PC-9 (cell line): ENCODE results near the gene ME3. TPM values are rescaled to one million over a fixed set of nuclear protein-coding genes. Genes with fewer than 3 reads are reported as not detected.

Source experiments
- BruUV-seq: library from RNA; stranded (reverse); fragments of 400-500 nt; replicated peaks from 2 replicates; lab custom pipeline; 2021; lab: Mats Ljungman, UMichigan
- CTCF ChIA-PET: fragments of 300-600 bp; sonication (Branson Sonifier 250); formaldehyde crosslinking; loops from one replicate; lab custom pipeline; 2022; ENCODE audit warnings: antibody characterized with exemption; lab: Charles Lee
- POLR2A ChIA-PET: fragments of 300-600 bp; sonication (Branson Sonifier 250); formaldehyde crosslinking; loops from one replicate; lab custom pipeline; 2022; ENCODE audit warnings: antibody characterized with exemption; ENCODE audit not compliant: unreplicated experiment; lab: Charles Lee
- DNase-seq, 2 experiments: peaks; one replicate each; pipeline versions ENCODE4 v3.0.0 to v3.0.0-alpha.2; 2015 to 2022; ENCODE audit warnings: mixed read lengths in 1 of 2
- H2AFZ ChIP-seq: fragments of 200-600 bp; sonication (generic); 2 replicates; pipeline ENCODE4 v1.8.1; 2017; ENCODE audit warnings: antibody characterized with exemption
- H3F3A ChIP-seq: fragments of 200-600 bp; sonication (generic); 2 replicates; pipeline ENCODE4 v1.8.1; 2017; ENCODE audit warnings: antibody characterized with exemption, mild to moderate bottlenecking, low read depth; ENCODE audit not compliant: insufficient read depth
- H3K27ac ChIP-seq: fragments of 200-600 bp; sonication (generic); 2 replicates; pipeline ENCODE4 v1.6.1; 2016; ENCODE audit warnings: mixed run types
- H3K27me3 ChIP-seq: fragments of 200-600 bp; sonication (generic); 2 replicates; pipeline ENCODE4 v1.6.1; 2016; ENCODE audit warnings: low read depth, mixed run types; ENCODE audit not compliant: insufficient read depth
- H3K36me3 ChIP-seq: fragments of 200-600 bp; sonication (generic); 2 replicates; pipeline ENCODE4 v1.6.1; 2016; ENCODE audit warnings: low read depth, mixed run types
- H3K4me1 ChIP-seq: fragments of 200-600 bp; sonication (generic); replicated peaks from 2 replicates; pipeline ENCODE4 v1.6.1; 2016; ENCODE audit warnings: mixed run types; ENCODE audit not compliant: insufficient read depth
- H3K4me2 ChIP-seq: fragments of 200-600 bp; sonication (generic); 2 replicates; pipeline ENCODE4 v1.6.1; 2017; ENCODE audit warnings: mixed run types
- H3K4me3 ChIP-seq: fragments of 200-600 bp; sonication (generic); 2 replicates; pipeline ENCODE4 v1.6.1; 2016; ENCODE audit warnings: mixed run types
- H3K79me2 ChIP-seq: fragments of 200-600 bp; sonication (generic); 2 replicates; pipeline ENCODE4 v1.6.1; 2017; ENCODE audit warnings: low read depth, mixed run types
- H3K9me2 ChIP-seq: fragments of 200-600 bp; sonication (generic); 2 replicates; pipeline ENCODE4 v1.8.1; 2017; ENCODE audit warnings: mild to moderate bottlenecking; ENCODE audit not compliant: insufficient read depth
- H3K9me3 ChIP-seq: fragments of 200-600 bp; sonication (generic); 2 replicates; pipeline ENCODE4 v1.8.1; 2016; ENCODE audit warnings: low read depth; ENCODE audit not compliant: insufficient read depth
- H4K20me1 ChIP-seq: fragments of 200-600 bp; sonication (generic); 2 replicates; pipeline ENCODE4 v1.8.1; 2017; ENCODE audit not compliant: insufficient read depth
- EZH2 ChIP-seq: fragments of 200-600 bp; sonication (generic); IDR thresholded peaks from 2 replicates; pipeline ENCODE4 v1.8.0; 2017; ENCODE audit warnings: antibody characterized with exemption, low read depth
- intact Hi-C: fragments of 100-400 bp; cut with micrococcal nuclease; formaldehyde crosslinking; loops from one replicate; pipeline ENCODE4 v1.10.0; 2022; ENCODE audit not compliant: unreplicated experiment
- total RNA-seq: library from RNA; stranded (reverse); gene quantifications from 2 replicates; pipeline ENCODE4 v1.2.3, GENCODE V29; 2021
- TF ChIP-seq, protein P1 (sequence below): fragments of 200-600 bp; sonication (generic); conservative IDR thresholded peaks from 2 replicates; pipeline ENCODE4 v1.6.1; 2017; ENCODE audit warnings: mixed run types, antibody characterized with exemption, mild to moderate bottlenecking, moderate library complexity

The ME3 gene
- total RNA-seq, 1 experiment from 2014 or later, result 34.0 TPM

DNA sequence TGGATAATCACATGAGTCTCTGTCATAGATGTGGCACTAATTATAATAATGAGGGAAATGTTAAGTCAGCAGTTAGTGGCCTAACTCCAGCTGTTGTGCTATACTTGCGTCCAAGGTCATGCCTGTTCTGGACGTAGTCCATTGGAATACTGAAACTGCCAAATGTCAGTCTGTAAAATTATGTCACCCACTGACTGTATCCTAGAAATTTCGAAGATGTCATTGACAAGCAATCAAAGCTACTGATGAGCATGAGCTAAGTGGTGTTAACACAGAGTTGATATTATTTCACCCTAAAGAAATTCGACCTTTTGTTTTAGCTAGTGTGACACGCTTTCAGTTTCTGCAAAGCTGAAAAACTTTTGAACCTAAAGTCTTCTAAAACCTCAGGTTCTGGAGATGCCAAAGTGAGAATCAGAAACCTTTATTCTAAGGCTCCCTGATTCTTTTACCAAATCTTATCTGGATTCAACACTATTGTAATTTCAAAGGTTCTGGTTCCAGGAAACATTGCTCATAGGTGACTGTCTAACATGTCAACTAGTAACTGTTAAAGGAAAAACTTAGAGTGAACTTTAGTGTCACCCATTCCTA, 14.9 kb upstream of the ME3 start:
- no peaks in the 10 kb centered on the region for H3K79me2 ChIP-seq
- H3K9me3 ChIP-seq, result no peaks in the 10 kb centered on the region
- no TSS peak for BruUV-seq
- no peak overlapping the region for H2AFZ ChIP-seq
- no peaks in the 10 kb centered on the region for H4K20me1 ChIP-seq
- H3K27me3 ChIP-seq, result no peaks in the 10 kb centered on the region
- H3K27ac ChIP-seq, result no peak overlapping the region
- peaks cover 4% of the 10 kb centered on the region; the same call in 1 of the 2 replicates for H3K4me1 ChIP-seq
- intact Hi-C loops, result no loop called here
- H3K9me2 ChIP-seq, result no peaks in the 10 kb centered on the region
- CTCF ChIA-PET, result no interaction called here
- no peaks in the 10 kb centered on the region for H3K36me3 ChIP-seq
- POLR2A ChIA-PET, result no interaction called here
- peaks cover 4% of the 10 kb centered on the region; the same call in 1 of the 2 replicates for H3F3A ChIP-seq
- no peak overlapping the region for H3K4me3 ChIP-seq
- no peak for DNase-seq
- no peak overlapping the region for H3K4me2 ChIP-seq
- no peak for TF ChIP-seq EZH2
- TF ChIP-seq, protein P1, sequence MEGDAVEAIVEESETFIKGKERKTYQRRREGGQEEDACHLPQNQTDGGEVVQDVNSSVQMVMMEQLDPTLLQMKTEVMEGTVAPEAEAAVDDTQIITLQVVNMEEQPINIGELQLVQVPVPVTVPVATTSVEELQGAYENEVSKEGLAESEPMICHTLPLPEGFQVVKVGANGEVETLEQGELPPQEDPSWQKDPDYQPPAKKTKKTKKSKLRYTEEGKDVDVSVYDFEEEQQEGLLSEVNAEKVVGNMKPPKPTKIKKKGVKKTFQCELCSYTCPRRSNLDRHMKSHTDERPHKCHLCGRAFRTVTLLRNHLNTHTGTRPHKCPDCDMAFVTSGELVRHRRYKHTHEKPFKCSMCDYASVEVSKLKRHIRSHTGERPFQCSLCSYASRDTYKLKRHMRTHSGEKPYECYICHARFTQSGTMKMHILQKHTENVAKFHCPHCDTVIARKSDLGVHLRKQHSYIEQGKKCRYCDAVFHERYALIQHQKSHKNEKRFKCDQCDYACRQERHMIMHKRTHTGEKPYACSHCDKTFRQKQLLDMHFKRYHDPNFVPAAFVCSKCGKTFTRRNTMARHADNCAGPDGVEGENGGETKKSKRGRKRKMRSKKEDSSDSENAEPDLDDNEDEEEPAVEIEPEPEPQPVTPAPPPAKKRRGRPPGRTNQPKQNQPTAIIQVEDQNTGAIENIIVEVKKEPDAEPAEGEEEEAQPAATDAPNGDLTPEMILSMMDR, result no peak

DNA sequence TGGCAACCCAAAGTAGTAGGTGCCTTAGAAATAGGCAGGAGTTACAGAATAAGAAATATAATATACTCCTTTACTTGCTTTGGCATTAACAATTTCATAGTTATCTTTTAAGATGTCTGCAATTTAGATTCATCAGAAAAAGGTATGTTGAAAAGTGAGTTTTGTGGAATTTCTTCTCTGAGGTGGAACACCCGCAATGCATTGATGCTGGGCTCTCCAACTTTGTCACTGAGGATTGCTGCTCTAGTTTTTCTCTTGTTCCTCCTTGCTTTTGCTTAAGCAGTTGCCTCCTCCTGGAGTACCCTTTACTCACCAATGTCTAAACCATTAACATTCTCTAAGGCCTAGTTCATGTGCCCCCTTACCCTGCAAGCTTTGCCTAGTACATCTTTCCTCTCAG, 14.1 kb upstream of the ME3 start:
- Histone ChIP-seq H3K9me2 (no peaks in the 10 kb centered on the region), H3K27me3 (no peaks in the 10 kb centered on the region), H3K79me2 (no peaks in the 10 kb centered on the region), H3K9me3 (no peaks in the 10 kb centered on the region), H3K27ac (no peak overlapping the region), H3K4me3 (no peak overlapping the region), H4K20me1 (no peaks in the 10 kb centered on the region), H3K36me3 (no peaks in the 10 kb centered on the region), H3F3A (peaks cover 4% of the 10 kb centered on the region; the same call in 1 of the 2 replicates), H2AFZ (no peak overlapping the region), H3K4me2 (no peak overlapping the region), H3K4me1 (no peaks in the 10 kb centered on the region; the same call in 1 of the 2 replicates)
- TF ChIP-seq EZH2, result no peak
- TF ChIP-seq, protein P1, result no peak
- no peak for DNase-seq
- POLR2A ChIA-PET, result no interaction called here
- intact Hi-C loops, result no loop called here
- no TSS peak for BruUV-seq
- CTCF ChIA-PET, result no interaction called here

DNA sequence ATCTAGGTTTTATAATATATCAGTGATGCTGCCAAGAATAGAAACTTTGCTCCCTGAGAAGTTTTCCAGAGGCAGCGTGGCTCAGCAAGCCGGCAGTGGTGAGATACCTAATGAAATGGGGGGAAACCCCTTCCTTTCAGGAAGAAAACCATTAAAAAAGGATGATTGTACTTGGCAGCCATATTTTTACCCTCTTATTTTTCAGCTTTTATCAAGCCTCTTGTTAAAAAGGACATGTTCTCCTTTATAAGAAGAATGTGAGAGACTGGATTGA, 9.0 kb upstream of the ME3 start:
- H4K20me1 ChIP-seq, result no peaks in the 10 kb centered on the region
- H3K4me2 ChIP-seq, result no peak overlapping the region
- H3F3A ChIP-seq, result no peaks in the 10 kb centered on the region
- H3K9me2 ChIP-seq, result no peaks in the 10 kb centered on the region
- no TSS peak for BruUV-seq
- DNase-seq, result no peak
- H3K79me2 ChIP-seq, result no peaks in the 10 kb centered on the region
- H3K27me3 ChIP-seq, result no peaks in the 10 kb centered on the region
- no peaks in the 10 kb centered on the region for H3K36me3 ChIP-seq
- H3K27ac ChIP-seq, result no peak overlapping the region
- POLR2A ChIA-PET, result interaction anchor here (0.6 kb wide), 1 partner anchor 197 kb away, joined by 4 read pairs; no protein-coding TSS in a partner anchor
- no peaks in the 10 kb centered on the region for H3K9me3 ChIP-seq
- H2AFZ ChIP-seq, result no peak overlapping the region
- CTCF ChIA-PET, result no interaction called here
- intact Hi-C loops, result no loop called here
- H3K4me3 ChIP-seq, result no peak overlapping the region
- TF ChIP-seq EZH2, result no peak
- TF ChIP-seq, protein P1, result no peak
- no peaks in the 10 kb centered on the region for H3K4me1 ChIP-seq
